Measurements from ENCODE around the gene SRI.

SRI gene

DNA sequence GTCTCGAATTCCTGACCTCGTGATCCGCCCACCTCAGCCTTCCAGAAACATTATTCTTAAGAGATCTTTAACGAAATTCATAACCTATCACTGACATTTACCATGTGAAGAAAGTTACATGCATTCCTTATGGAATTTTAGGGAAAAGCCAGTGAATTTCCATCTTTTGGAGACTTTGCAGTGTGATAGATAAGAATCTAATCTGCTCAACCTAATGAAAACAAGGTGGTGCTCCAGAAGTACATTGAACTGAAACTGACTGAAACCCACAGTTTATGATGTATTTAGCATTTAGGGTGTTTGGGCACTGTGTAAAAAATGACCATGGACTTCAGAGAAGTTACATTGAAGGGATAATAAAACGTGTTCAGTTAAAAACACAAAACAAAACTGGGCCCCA lies 43.6 kb downstream of the SRI start:
- DNase-seq = no peak

DNA sequence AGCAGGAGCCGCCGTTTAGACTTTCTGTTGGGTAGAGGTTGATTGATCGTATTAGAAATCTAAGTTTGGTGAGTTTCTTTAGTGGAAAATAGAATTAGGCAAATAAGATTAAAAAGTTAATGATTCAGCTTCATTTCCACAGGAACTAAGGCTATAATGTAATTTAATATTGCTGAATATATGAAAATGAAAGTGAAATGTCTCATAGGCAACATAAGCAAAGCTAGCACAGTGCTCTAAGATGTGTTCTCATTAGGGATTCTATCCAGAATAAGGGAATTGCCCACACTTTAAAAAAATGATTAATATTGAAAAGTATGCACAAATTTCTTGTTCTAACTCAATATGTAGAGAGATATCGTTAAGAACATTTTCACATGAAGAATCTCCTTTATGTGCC lies 47.0 kb downstream of the SRI start:
- no peak for DNase-seq

DNA sequence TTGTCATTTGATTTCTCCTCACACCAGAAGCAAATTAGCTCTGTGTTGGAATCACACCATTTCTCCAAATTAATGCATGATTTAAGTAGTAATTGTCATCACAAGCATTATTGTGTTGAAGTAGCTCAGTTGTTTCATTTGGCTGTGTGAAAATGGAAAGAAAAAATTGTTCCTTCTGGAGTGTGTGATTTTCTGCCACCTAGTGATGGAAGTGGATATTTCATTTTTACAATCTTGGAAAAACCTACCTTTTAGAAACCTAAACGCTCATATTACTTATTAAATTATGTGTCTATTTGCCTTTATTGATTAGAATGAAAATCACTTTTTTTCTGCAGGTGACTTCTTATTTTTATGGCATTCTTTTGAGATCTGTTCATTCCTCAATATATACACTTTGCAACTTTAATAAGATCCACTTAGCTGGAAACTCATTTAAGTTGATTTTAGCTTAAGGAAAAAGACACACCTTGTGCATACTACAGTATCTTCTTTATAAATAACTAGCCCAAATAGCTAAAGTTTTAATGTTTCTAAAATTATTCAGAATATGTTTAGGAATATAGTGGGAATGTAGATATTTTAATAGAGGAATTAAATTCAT lies 50.0 kb downstream of the SRI start:
- peak in 3 of 4 experiments; percentile 2 to 42 (median 21) for DNase-seq

DNA sequence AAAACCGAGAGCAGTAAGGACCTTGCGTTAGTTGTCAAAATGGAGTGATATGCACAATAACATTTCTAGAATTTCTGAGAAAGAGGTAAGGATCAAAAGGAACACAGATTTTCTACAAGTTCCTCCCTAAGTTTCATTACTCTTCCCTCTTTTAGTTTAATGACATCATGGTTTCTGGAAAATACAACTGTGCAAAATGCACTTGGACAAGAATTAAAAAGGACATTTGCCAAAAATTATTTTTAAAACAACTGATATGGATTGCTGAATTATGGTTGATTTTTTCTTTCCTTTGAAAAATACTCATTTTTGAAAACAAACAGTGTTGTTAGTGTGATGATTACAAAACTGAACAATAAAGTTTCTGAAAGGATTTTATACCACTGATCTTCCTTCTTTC lies 52.1 kb downstream of the SRI start:
- DNase-seq = no peak

DNA sequence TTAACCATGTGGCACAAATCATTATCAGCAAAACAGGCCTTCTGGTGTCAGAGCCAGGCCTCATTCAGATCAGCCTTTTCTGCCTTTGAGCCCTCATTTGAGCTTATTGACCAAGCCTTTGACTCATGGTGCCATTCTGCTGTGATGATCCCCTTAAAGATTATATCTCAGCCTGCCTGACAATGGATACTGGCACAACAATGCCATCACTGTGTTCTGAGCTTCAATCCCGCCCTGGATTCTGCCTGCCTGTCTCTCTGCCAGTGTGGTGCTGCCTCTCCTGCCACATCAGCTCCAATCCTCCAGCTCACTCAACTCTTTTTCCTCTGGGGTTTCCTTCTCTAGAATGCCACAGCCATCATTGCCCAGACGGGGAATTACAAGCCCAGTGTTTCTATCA lies 52.6 kb downstream of the SRI start:
- no peak for DNase-seq

DNA sequence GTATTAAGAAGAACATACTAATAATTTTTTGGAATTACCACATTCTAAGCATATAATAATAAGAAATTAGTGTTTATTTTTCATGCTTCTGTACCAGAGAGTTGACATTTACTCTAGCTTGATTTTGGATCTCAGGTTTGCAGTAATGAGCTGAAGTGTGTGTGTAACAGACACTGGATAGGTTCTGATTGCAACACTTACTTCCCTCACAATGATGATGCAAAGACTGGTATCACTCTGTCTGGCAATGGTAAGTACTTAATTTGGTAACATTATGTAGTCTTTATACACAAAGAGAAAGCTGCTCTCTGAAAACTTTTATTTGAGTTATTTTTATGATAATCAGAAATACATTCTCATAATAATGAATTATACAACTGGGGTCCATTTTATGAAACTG lies 54.1 kb downstream of the SRI start:
- DNase-seq = peak; percentile 12 to 63 (median 32)

DNA sequence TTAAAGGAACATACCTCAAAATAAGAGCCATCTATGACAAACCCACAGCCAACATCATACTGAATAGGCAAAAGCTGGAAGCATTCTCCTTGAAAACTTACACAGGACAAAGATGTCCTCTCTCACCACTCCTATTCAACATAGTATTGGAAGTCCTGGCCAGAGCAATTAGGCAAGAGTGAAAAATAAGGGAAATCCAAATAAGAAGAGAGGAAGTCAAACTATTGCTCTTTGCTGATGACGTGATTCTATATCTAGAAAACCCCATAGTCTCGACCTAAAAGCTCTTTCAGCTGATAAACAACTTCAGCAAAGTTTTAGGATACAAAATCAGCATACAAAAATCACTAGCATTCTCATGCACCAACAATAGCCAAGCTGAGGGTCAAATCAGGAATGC lies 60.1 kb downstream of the SRI start:
- DNase-seq = peak in 3 of 4 experiments; percentile 4 to 49 (median 30)

DNA sequence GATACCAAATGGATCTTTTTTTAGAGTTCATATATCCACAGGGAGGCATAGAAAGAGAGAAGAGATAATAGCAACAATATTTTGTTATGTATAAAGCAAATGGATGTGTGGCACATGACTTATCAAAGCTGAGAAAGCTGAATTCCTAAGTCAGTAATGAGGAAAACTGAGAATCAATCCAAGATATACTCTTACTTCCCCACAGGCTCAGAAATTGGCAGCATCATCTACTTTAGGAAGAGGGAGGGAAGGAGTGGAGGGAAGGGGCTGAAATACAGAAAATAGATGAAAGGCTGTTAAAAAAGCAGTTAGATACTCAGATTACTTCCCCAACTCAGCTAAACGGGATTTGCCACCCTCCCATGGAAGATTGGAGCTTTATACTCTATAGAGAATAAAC lies 63.5 kb downstream of the SRI start:
- no peak for DNase-seq

DNA sequence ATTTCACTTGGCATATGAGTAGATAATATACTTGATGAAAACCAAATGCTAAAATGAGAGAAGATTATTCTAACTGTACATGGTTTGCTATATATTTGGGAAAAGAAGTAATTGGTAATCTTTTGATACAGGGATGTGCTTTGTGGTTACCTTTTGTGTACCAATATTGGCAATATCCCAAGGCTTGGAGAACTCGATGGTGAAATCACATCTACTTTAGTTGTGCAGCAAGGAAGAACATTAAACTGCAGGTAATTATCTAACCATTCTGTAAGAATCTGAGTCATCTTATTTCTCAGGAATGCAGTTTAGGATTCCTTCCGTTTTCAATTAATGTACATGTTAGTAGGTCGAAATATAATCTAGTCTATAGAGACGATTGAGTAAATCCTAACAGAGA lies 64.1 kb downstream of the SRI start:
- DNase-seq = no peak

Measured in suppressor macrophage (primary cell).